GM12801 (cell line): ENCODE measurements around the gene VCP.

Source experiments
- TF ChIP-seq, protein P1 (sequence below): IDR thresholded peaks from one replicate; pipeline ENCODE4 v1.5.1; 2011; ENCODE audit warnings: control low read depth; ENCODE audit not compliant: insufficient read length; ENCODE audit errors: extremely low read depth

VCP gene

DNA sequence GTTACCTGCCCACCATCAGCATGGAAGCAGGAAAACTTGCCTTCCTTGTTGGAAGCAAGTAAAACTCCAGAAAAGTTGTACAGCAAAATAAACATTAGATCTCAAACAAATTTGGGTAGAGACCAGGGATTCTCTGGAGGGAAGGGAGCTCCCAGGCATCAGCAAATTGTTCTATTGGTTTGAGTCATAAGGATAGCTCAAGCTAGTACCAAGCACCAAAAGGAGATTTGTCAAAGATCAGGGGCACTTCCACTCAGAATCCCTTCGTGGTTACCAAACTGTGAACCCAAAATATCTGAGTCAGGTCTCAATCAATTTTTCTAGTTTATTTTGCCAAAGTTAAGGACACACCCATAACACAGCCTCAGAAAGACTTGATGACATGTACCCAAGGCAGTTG lies 45.1 kb downstream of the VCP start:
- TF ChIP-seq, protein P1, sequence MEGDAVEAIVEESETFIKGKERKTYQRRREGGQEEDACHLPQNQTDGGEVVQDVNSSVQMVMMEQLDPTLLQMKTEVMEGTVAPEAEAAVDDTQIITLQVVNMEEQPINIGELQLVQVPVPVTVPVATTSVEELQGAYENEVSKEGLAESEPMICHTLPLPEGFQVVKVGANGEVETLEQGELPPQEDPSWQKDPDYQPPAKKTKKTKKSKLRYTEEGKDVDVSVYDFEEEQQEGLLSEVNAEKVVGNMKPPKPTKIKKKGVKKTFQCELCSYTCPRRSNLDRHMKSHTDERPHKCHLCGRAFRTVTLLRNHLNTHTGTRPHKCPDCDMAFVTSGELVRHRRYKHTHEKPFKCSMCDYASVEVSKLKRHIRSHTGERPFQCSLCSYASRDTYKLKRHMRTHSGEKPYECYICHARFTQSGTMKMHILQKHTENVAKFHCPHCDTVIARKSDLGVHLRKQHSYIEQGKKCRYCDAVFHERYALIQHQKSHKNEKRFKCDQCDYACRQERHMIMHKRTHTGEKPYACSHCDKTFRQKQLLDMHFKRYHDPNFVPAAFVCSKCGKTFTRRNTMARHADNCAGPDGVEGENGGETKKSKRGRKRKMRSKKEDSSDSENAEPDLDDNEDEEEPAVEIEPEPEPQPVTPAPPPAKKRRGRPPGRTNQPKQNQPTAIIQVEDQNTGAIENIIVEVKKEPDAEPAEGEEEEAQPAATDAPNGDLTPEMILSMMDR = no peak

DNA sequence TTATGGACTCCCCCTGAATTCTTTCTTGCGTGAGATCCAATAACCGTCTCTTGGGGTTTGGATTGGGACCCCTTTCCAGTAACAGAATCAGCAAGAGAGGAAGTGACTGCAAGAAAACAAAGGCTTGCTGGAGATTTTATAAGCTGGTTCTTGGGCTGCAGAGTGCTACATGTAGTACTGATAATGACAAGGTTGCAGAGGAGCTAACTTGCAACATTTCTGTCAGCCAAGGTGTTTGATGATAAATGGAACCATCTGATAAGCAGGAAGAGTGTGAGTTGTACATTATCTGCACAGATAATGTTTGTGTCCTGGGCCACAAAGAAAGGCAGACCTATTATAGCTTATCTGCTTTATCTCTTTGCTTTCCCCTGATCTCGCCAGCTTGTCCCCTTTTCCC lies 45.8 kb downstream of the VCP start:
- TF ChIP-seq, protein P1 = no peak

DNA sequence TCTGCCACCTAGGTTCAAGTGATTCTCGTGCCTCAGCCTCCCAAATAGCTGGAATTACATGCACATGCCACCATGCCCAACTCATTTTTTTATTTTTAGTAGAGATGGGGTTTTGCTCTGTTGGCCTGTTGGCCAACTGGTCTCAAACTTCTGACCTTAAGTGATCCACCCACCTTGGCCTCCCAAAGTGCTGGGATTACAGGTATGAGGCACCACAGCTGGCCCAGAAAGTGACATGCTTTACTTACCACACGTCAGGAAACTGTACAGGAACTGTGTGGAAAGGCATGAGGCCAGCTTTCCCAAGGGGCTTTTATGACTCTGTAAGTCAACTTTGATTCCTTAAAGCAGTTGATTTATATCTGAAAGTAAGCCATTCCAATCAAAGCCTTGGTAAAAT lies 57.9 kb downstream of the VCP start:
- TF ChIP-seq, protein P1 = no peak

DNA sequence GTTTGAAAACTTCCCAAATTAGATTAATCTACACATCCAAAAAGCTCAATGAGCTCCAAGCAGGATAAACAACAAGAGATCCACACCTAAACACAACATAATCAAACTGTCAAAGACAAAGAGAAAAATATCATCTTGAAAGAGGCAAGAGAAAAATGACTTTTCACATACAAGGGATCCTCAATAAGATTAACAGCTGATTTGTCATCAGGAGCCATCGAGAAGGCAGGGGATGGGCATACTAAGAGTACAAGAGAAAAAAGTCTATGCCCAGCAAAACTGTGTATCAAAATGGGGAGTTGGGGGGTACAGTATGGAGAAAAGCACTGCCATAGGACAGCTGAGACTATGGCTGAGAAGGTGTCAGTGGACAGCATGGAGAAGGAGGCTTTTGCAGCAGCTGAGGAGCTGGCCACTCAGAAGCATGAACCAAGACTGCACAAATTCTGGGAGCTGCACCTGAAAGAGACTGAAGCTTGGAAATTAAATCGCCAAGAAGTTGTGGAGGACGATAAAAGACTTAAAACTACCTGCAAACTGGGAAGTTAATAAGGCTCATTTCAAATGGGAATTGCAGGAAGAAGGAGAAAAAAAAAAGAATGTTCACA lies 62.0 kb downstream of the VCP start:
- TF ChIP-seq, protein P1 = no peak
